ENCODE data around the gene GSKIP.
"Not testable (repeated sequence)": the region's sequence is repeated elsewhere in the genome, so short reads cannot be mapped to it uniquely, and the experiment has no call there.

The GSKIP gene

GRCh38 chr14:96362965-96363750, at the start of gene GSKIP, which contains the start of gene ATG2B:
GSKIP (plus strand) TSS chr14:96363526; CDS start chr14:96382248, 18,722 bp downstream.
ATG2B (minus strand) TSS chr14:96363341; CDS start chr14:96362976, 365 bp downstream.
- peak; percentile 90 for DNase-seq

- DNase-seq, result no peak
These were observed 47.2 kb upstream of the GSKIP start for GRCh38 chr14:96316087-96316486.

GRCh38 chr14:96318836-96319235, 44.5 kb upstream of the GSKIP start:
- DNase-seq, result no peak

- DNase-seq, result no peak
These were observed 42.7 kb upstream of the GSKIP start for GRCh38 chr14:96320605-96321004.

- no peak for DNase-seq
These were observed 39.1 kb upstream of the GSKIP start for GRCh38 chr14:96324219-96324618.

- no peak for DNase-seq
These were observed 24.8 kb upstream of the GSKIP start for GRCh38 chr14:96338551-96338950.

GRCh38 chr14:96341323-96341722, 22.0 kb upstream of the GSKIP start:
- DNase-seq, result no peak

- DNase-seq, result no peak
These were observed 17.7 kb upstream of the GSKIP start for GRCh38 chr14:96345669-96346068.

GRCh38 chr14:96347957-96348356, 15.4 kb upstream of the GSKIP start:
- DNase-seq, result not testable (repeated sequence)

GRCh38 chr14:96349286-96350075, 13.8 kb upstream of the GSKIP start:
- DNase-seq, result no peak

- DNase-seq, result no peak
These were observed 11.3 kb upstream of the GSKIP start for GRCh38 chr14:96351986-96352385.

- no peak for DNase-seq
These were observed 10.6 kb upstream of the GSKIP start for GRCh38 chr14:96352708-96353107.

- DNase-seq, result no peak
These were observed 9.1 kb upstream of the GSKIP start for GRCh38 chr14:96354246-96354645.

- DNase-seq, result no peak
These were observed 6.1 kb upstream of the GSKIP start for GRCh38 chr14:96357216-96357615.

- no peak for DNase-seq
These were observed 3.4 kb upstream of the GSKIP start for GRCh38 chr14:96359959-96360358.

- DNase-seq, result peak; percentile 57
These were observed 1.0 kb upstream of the GSKIP start for GRCh38 chr14:96362071-96362964.

- DNase-seq, result peak; percentile 59
These were observed 518 bp downstream of the GSKIP start for GRCh38 chr14:96363751-96364336.

GRCh38 chr14:96364962-96365361, 1.6 kb downstream of the GSKIP start:
- no peak for DNase-seq

GRCh38 chr14:96368534-96368933, 5.2 kb downstream of the GSKIP start:
- DNase-seq, result no peak

GRCh38 chr14:96370528-96370927, 7.2 kb downstream of the GSKIP start:
- DNase-seq, result no peak

- DNase-seq, result no peak
These were observed 10.2 kb downstream of the GSKIP start for GRCh38 chr14:96373538-96373937.

- no peak for DNase-seq
These were observed 12.8 kb downstream of the GSKIP start for GRCh38 chr14:96376093-96376492.

GRCh38 chr14:96380735-96381134, 17.4 kb downstream of the GSKIP start:
- no peak for DNase-seq
